Measurements from ENCODE around the gene SUN3. TPM values are rescaled to one million over a fixed set of nuclear protein-coding genes. Genes with fewer than 3 reads are reported as not detected.

Gene SUN3
- total and polyA plus RNA-seq, 2 of the 13 experiments (the other 11 are each of a cell fraction or from before 2014, with no cell fraction given), result not detected

- no peak for TF ChIP-seq ZNF407 (CRISPR knock-in tag; IDR thresholded peaks at IDR 0.05; ENCODE audit: not compliant biosample characterization)
- TF ChIP-seq GMEB1 (CRISPR knock-in tag; IDR thresholded peaks at IDR 0.05; ENCODE audit: borderline replicate concordance), result no peak
- TF ChIP-seq, protein P1, sequence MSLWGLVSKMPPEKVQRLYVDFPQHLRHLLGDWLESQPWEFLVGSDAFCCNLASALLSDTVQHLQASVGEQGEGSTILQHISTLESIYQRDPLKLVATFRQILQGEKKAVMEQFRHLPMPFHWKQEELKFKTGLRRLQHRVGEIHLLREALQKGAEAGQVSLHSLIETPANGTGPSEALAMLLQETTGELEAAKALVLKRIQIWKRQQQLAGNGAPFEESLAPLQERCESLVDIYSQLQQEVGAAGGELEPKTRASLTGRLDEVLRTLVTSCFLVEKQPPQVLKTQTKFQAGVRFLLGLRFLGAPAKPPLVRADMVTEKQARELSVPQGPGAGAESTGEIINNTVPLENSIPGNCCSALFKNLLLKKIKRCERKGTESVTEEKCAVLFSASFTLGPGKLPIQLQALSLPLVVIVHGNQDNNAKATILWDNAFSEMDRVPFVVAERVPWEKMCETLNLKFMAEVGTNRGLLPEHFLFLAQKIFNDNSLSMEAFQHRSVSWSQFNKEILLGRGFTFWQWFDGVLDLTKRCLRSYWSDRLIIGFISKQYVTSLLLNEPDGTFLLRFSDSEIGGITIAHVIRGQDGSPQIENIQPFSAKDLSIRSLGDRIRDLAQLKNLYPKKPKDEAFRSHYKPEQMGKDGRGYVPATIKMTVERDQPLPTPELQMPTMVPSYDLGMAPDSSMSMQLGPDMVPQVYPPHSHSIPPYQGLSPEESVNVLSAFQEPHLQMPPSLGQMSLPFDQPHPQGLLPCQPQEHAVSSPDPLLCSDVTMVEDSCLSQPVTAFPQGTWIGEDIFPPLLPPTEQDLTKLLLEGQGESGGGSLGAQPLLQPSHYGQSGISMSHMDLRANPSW (CRISPR knock-in tag; IDR thresholded peaks at IDR 0.05; ENCODE audit: borderline replicate concordance), result no peak
- no peak for TF ChIP-seq ZMYM4 (CRISPR knock-in tag; IDR thresholded peaks at IDR 0.05)
- no peak for TF ChIP-seq ZBTB20 (CRISPR knock-in tag; IDR thresholded peaks at IDR 0.05; ENCODE audit: borderline replicate concordance, low read depth)
- no peak for TF ChIP-seq TBP (CRISPR knock-in tag; IDR thresholded peaks at IDR 0.05)
- TF ChIP-seq ZC3H4 (CRISPR knock-in tag; IDR thresholded peaks at IDR 0.05; ENCODE audit: borderline replicate concordance), result no peak
- no peak for TF ChIP-seq THAP7 (CRISPR knock-in tag; IDR thresholded peaks at IDR 0.05)
Measured at GRCh38 chr7:47944536-47945260, 84.2 kb downstream of the SUN3 start (continued).

Data from HepG2 (cell line).